Activated naive CD4-positive, alpha-beta T cell (primary cell): ENCODE results near the gene CDH3.

Experiments
- DNase-seq, 4 experiments: peaks; one replicate each; lab custom pipeline; 2025; lab: John Stamatoyannopoulos, UW

CDH3 gene

DNA sequence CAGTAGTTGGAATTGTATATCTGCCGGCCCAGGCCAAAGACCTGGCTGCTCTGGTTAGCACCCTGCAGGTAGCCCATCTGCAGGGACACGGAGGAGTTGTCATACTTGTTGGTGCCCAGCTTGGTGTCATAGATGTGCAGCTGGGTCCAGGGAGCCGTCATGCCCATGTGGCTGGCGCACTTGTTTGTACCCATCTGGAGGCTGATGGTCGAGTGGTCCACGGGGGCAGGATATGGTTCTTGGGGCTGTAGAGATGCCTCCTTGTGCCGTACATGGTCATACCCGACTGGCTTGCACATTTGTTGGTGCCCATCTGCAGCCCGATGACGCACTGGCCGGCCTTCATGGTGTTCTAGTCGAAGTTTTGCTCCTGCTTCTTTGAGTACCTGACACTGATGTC, 6.0 kb downstream of the CDH3 start:
- no peak for DNase-seq

- no peak for DNase-seq
Measured at GRCh38 chr16:68652659-68653058, 7.5 kb downstream of the CDH3 start.

DNA sequence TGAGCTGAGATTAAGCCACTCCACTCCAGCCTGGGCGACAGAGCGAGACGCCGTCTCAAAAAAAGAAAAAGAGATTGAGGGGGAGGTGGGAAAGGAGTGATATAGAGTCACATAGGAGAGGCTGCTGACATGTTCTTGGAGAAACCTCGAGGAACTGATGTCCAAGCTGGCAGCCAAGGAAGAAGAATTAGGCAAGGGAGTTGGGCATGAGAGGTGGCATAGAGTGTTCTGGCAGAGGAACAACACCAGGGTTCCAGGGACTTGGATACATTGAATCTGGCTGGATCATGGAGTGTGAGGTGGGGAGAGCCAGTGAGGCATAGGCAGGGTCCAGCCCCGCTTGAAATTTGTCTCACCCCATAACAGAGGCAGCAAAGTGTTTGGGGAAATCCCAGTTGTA, 10.7 kb downstream of the CDH3 start:
- DNase-seq, result no peak

DNA sequence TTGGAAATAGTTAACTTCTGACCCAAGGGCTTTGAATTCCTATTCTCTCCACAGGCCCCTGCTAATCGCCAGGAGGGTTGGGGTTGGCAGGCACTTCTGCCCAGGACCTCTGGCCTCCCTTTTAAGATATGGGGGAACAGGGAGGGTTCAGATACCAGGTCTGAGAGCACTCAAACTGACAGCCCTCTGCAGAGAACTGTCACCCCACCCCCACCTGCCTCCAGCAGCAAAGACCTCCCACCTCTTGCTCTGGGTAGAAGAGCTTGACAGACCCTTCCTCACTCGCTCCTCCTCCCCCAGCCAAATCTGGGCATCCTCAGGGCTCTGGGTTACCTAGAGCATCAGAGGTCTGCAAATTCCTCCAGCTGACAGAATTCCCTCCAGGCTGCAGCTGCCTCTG, 11.6 kb downstream of the CDH3 start:
- no peak for DNase-seq

GRCh38 chr16:68658341-68658973, 13.3 kb downstream of the CDH3 start:
- DNase-seq, result no peak

DNA sequence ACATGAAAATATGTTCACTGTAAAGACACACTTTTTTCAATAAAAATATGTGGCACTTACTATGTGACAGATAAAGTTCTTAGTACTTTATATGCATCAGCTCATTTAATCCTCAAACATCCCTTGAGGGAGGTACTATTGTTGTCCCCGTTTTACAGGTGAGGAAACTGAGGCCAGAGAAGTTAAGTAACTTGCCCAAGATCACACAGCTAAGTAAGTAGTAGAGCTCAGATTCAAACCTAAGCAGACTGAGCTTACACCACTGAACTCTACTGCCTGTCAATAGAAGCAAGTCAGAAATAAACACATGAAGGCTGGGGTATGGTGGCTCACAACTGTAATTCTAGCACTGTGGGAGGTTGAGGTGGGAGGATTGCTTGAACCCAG, 13.9 kb downstream of the CDH3 start:
- no peak for DNase-seq

DNA sequence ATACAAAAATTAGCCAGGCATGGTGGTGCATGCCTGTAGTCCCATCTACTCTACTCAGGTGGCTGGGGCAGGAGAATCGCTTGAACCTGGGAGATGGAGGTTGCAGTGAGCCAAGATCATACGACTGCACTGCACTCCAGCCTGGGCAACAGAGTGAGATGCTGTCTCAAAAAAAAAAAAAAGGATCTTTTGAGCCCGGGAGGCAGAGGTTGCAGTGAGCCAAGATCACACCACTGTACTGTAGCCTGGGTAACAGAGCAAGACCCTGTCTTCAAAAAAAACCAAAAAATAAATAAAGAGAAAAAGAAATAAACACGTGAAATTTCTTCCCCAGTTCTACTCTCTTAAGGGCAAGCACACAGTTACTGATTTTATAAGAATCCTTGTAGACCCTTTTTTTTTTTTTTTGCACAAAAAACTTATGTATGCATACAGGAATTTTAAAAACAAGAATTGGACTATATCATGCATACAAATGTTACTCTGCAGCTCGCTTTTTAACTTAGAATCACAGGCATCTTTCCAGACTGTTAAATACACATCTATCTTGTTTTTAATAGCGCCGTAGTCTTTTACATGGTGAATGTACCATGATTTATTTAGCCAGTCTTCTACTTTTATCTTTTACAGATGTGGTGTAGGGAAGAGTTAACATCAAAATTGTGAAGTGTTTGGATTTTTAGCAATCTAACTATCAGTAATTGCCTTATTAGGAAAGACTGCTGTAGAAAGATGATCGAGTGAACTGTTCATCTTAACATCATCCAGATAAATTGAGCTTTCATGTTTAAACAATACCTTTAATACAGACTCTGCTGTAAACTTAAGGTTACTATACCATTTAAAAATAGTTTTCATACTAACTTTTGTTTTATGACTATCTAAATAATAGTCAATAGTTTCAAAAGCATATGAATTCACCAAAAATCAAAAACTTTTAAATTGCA, 14.6 kb downstream of the CDH3 start:
- no peak for DNase-seq

GRCh38 chr16:68660359-68660795, 15.3 kb downstream of the CDH3 start:
- no peak for DNase-seq

DNA sequence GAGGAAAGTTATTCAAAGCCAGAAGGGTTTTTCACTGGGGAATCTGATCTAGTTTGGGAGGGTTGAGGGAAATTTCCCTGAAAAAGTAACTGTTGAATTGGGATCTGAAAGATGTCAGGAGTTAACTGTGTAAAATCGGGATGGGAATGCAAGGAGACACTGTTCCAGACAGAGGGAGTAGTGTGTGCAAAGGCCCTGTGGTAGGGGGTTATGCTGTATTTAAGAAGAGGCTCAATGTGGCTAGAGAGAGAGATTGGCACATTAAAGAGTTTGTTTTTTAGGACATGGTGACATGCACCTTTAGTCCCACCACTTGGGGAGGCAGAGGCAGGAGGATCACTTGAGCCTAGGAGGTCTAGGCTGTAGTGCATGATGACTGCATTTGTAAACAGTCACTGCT, 16.9 kb downstream of the CDH3 start:
- no peak for DNase-seq

- DNase-seq, result no peak
Measured at GRCh38 chr16:68664297-68664696, 19.2 kb downstream of the CDH3 start.

- no peak for DNase-seq
Measured at GRCh38 chr16:68665501-68665900, 20.4 kb downstream of the CDH3 start.

GRCh38 chr16:68668266-68668665, 23.2 kb downstream of the CDH3 start:
- no peak for DNase-seq

- no peak for DNase-seq
Measured at GRCh38 chr16:68676113-68676860, 31.2 kb downstream of the CDH3 start.

GRCh38 chr16:68681038-68681437, 35.9 kb downstream of the CDH3 start:
- no peak for DNase-seq

- DNase-seq, result no peak
Measured at GRCh38 chr16:68685685-68686478, 40.8 kb downstream of the CDH3 start.

DNA sequence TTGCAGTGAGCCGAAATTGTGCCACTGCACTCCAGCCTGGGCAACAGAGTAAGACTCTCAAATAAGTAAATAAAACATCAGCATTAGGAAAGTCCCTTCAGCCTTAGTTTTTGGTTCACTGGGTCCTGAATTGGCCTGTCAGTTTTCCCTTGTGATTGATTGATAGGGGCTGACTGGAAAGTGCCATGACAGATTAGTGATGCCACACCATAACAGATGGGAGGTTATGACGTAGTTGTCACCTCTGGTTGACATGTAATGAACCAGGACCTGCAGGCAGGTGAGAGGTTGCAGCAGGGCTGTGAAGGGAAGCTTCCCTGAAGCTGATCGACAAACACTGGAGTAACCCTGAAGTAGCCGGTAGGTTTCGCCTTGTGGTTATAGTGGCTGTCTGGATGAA, 41.8 kb downstream of the CDH3 start:
- no peak for DNase-seq

DNA sequence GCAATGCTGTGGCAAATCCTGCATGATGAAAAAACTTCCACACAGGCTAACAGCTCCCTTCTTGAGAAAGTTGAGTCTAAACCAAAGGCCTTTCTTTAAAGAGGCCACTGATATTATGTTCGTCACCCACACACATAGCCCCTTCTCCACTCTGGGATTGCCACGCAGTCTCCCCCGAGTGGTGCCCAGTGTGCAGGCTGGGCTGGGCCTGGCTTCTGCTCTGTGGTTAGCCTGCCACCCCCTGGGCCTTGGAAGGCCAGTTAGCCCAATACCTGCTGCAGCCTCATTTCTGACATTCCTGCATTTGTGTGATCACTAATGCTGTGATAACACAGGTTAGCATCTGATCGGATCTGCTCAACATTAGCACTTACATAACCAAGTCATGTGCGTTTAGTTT, 44.8 kb downstream of the CDH3 start:
- no peak for DNase-seq

GRCh38 chr16:68695575-68695974, 50.5 kb downstream of the CDH3 start:
- no peak for DNase-seq

DNA sequence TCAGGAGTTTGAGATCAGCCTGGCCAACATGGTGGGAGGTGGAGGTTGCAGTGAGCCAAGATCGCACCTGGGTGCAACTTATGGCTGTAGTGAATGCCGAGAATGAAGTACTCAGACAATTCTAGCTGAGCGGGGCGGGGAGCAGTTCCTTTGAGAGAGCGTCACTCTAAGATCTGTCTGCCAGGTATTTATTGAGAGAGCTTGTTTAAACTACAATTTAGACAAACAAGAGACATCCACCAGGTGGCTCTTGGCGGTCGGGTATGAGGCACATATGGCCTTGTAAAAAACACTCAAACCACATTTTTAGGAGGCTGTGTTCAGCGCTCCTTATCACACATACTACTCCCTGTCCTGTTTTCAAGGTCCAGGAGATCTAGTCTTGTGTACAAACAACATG, 51.4 kb downstream of the CDH3 start:
- no peak for DNase-seq

DNA sequence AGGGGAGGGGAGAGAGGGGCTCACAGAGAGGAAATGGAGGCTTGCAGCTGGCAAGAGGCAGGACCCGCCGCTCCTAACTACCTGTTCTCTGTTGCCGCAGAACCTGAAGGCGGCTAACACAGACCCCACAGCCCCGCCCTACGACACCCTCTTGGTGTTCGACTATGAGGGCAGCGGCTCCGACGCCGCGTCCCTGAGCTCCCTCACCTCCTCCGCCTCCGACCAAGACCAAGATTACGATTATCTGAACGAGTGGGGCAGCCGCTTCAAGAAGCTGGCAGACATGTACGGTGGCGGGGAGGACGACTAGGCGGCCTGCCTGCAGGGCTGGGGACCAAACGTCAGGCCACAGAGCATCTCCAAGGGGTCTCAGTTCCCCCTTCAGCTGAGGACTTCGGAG, 53.0 kb downstream of the CDH3 start:
- no peak for DNase-seq

- DNase-seq, result no peak
Measured at GRCh38 chr16:68700120-68700519, 55.0 kb downstream of the CDH3 start.

DNA sequence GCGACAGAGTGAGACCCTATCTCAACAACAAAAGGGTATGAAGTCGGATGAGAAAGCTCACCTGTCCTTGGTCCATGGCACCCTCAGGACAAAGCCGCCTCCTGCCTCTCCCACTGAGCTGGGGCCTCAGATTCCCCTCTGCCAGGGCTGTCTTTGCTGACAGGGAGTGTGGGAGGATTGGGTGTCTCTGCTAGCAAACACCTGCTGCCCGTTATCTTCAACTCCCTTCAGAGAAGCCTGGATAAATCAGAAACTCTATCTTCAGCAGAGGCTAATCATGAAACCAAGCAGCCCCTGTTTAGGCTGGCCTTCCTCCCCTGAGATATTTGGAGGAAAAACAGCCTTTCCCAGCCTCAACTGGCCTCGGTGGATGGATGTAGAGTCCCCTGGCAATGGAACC, 55.7 kb downstream of the CDH3 start:
- DNase-seq, result no peak
